ENCODE results near the gene TNS3.
"Not testable (repeated sequence)": the region's sequence is repeated elsewhere in the genome, so short reads cannot be mapped to it uniquely, and the experiment has no call there.

The TNS3 gene

GRCh38 chr7:47559306-47560220, 22.3 kb downstream of the TNS3 start:
- no peak for DNase-seq

GRCh38 chr7:47557694-47558670, 23.9 kb downstream of the TNS3 start:
- DNase-seq: no peak

GRCh38 chr7:47557317-47557693, 24.6 kb downstream of the TNS3 start:
- no peak for DNase-seq

- DNase-seq: no peak
These were observed 25.3 kb downstream of the TNS3 start for GRCh38 chr7:47556511-47557180.

- no peak for DNase-seq
These were observed 28.6 kb downstream of the TNS3 start for GRCh38 chr7:47553309-47553708.

- DNase-seq: no peak
These were observed 29.3 kb downstream of the TNS3 start for GRCh38 chr7:47552621-47553020.

GRCh38 chr7:47551668-47552440, 30.1 kb downstream of the TNS3 start:
- DNase-seq: no peak

GRCh38 chr7:47550788-47551470, 31.0 kb downstream of the TNS3 start:
- DNase-seq: no peak

GRCh38 chr7:47549916-47550315, 32.0 kb downstream of the TNS3 start:
- DNase-seq: no peak

- DNase-seq: no peak
These were observed 32.5 kb downstream of the TNS3 start for GRCh38 chr7:47549397-47549796.

GRCh38 chr7:47548546-47548945, 33.4 kb downstream of the TNS3 start:
- no peak for DNase-seq

GRCh38 chr7:47546733-47547494, 35.0 kb downstream of the TNS3 start:
- DNase-seq: no peak

- no peak for DNase-seq
These were observed 35.7 kb downstream of the TNS3 start for GRCh38 chr7:47546171-47546570.

GRCh38 chr7:47544416-47544815, 37.5 kb downstream of the TNS3 start:
- DNase-seq: no peak

- no peak for DNase-seq
These were observed 38.2 kb downstream of the TNS3 start for GRCh38 chr7:47543714-47544113.

GRCh38 chr7:47543056-47543455, 38.9 kb downstream of the TNS3 start:
- DNase-seq: no peak

- DNase-seq: no peak
These were observed 39.9 kb downstream of the TNS3 start for GRCh38 chr7:47542051-47542450.

- DNase-seq: not testable (repeated sequence)
These were observed 40.4 kb downstream of the TNS3 start for GRCh38 chr7:47541485-47541884.

- DNase-seq: no peak
These were observed 41.2 kb downstream of the TNS3 start for GRCh38 chr7:47540387-47541350.

GRCh38 chr7:47540053-47540386, 41.9 kb downstream of the TNS3 start:
- no peak for DNase-seq
